ENCODE results near the gene STK40. TPM values are rescaled to one million over a fixed set of nuclear protein-coding genes. Genes with fewer than 3 reads are reported as not detected.

The STK40 gene
- total RNA-seq, 4 donors from 2014 or later, result 109 to 263 (median 211) TPM

GRCh38 chr1:36328713-36329112 lies 57.0 kb downstream of the STK40 start:
- TF ChIP-seq POLR2A (IDR thresholded peaks at IDR 0.05), result no peak
- TF ChIP-seq CTCF (IDR thresholded peaks at IDR 0.05 in 4 of 5, conservative IDR thresholded peaks at IDR 0.05 in 1 of 5), result no peak
- in situ Hi-C loops (cut with MboI; ENCODE audit: low sequenced_read_pairs in 4 of 4), result no loop called here
- peaks cover 0 to 10% of the 10 kb centered on the region in 2 donors for H3K4me1 ChIP-seq
- no peak for DNase-seq
- H3K9me3 ChIP-seq, result no peaks in the 10 kb centered on the region
- no peak overlapping the region for H3K27ac ChIP-seq
- intact Hi-C loops (cut with DNase I; ENCODE audit: low total_unique reads), result no loop called here
- H3K4me3 ChIP-seq, result no peak overlapping the region
- ATAC-seq, result peak; percentile 30 to 60
- no peaks in the 10 kb centered on the region for H3K36me3 ChIP-seq
- H3K27me3 ChIP-seq, result peaks cover 0 to 3% (median 0%) of the 10 kb centered on the region in 3 donors

- no peak overlapping the region for H3K27ac ChIP-seq
- intact Hi-C loops (cut with DNase I; ENCODE audit: low total_unique reads), result no loop called here
- peaks cover under 1 to 10% of the 10 kb centered on the region in 2 donors for H3K4me1 ChIP-seq
- peaks cover 0 to 5% (median 0%) of the 10 kb centered on the region in 3 donors for H3K27me3 ChIP-seq
- H3K9me3 ChIP-seq, result no peaks in the 10 kb centered on the region
- no peaks in the 10 kb centered on the region for H3K36me3 ChIP-seq
- in situ Hi-C loops (cut with MboI; ENCODE audit: low sequenced_read_pairs in 4 of 4), result no loop called here
- no peak for TF ChIP-seq POLR2A (IDR thresholded peaks at IDR 0.05)
- no peak for TF ChIP-seq CTCF (IDR thresholded peaks at IDR 0.05 in 4 of 5, conservative IDR thresholded peaks at IDR 0.05 in 1 of 5)
- H3K4me3 ChIP-seq, result no peak overlapping the region
- ATAC-seq, result no peak
- DNase-seq, result no peak
Observed at GRCh38 chr1:36328088-36328480, 57.6 kb downstream of the STK40 start.

- in situ Hi-C loops (cut with MboI; ENCODE audit: low sequenced_read_pairs in 4 of 4) (no loop called here), intact Hi-C loops (cut with DNase I; ENCODE audit: low total_unique reads) (no loop called here)
- DNase-seq (no peak), ATAC-seq (no peak)
- Histone ChIP-seq H3K27me3 (peaks cover 0 to 10% (median 0%) of the 10 kb centered on the region in 3 donors), H3K9me3 (no peaks in the 10 kb centered on the region), H3K36me3 (no peaks in the 10 kb centered on the region), H3K27ac (no peak overlapping the region), H3K4me3 (no peak overlapping the region), H3K4me1 (peaks cover 4 to 10% of the 10 kb centered on the region in 2 donors)
- TF ChIP-seq CTCF (IDR thresholded peaks at IDR 0.05 in 4 of 5, conservative IDR thresholded peaks at IDR 0.05 in 1 of 5) (no peak), POLR2A (IDR thresholded peaks at IDR 0.05) (no peak)
Observed at GRCh38 chr1:36327421-36328087, 58.2 kb downstream of the STK40 start.

GRCh38 chr1:36326499-36326898 lies 59.2 kb downstream of the STK40 start:
- no peak overlapping the region for H3K27ac ChIP-seq
- no peak overlapping the region for H3K4me3 ChIP-seq
- in situ Hi-C loops (cut with MboI; ENCODE audit: low sequenced_read_pairs in 4 of 4) (no loop called here), intact Hi-C loops (cut with DNase I; ENCODE audit: low total_unique reads) (no loop called here)
- H3K4me1 ChIP-seq, result peaks cover 6 to 10% of the 10 kb centered on the region in 2 donors
- H3K27me3 ChIP-seq, result peaks cover 0 to 18% (median 0%) of the 10 kb centered on the region in 3 donors
- DNase-seq (no peak), ATAC-seq (no peak)
- no peaks in the 10 kb centered on the region for H3K36me3 ChIP-seq
- no peaks in the 10 kb centered on the region for H3K9me3 ChIP-seq
- no peak for TF ChIP-seq POLR2A (IDR thresholded peaks at IDR 0.05)
- TF ChIP-seq CTCF (IDR thresholded peaks at IDR 0.05 in 4 of 5, conservative IDR thresholded peaks at IDR 0.05 in 1 of 5), result no peak
